ENCODE results near the gene TOR1AIP1. TPM values are rescaled to one million over a fixed set of nuclear protein-coding genes. Genes with fewer than 3 reads are reported as not detected.

TOR1AIP1 gene
- total and polyA plus RNA-seq, 3 experiments from 2014 or later: 51.0 to 79.9 (median 52.6) TPM

DNA sequence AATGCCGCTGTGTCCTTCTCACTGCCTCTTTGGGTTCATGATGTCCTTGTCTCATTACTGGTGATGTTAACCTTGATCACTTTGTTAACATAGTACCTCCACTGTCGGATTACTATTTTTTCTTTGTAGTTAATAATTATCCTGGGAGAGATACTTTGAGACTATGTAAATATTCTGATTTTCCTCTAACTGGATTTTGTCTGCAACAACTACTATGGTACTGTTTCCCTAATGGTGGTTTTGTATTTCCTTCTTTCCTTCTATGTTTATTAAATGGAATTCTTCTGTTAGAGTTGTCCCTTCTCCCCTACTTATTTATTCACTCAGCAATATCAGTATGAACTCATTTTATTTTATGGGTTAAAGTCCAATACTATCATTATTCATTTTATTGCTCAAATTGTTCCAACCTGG, 8.6 kb upstream of the TOR1AIP1 start:
- no peak overlapping the region for H3K4me3 ChIP-seq (ENCODE audit: low read length)
- H3K27ac ChIP-seq (ENCODE audit: low read depth, low read length): no peak overlapping the region
- no peaks in the 10 kb centered on the region for H3K27me3 ChIP-seq (ENCODE audit: insufficient read depth, low read length, poor library complexity, severe bottlenecking)
- Mint-ChIP-seq H3K9me3 (no peaks in the 10 kb centered on the region), H3K4me3 (no peak overlapping the region), H3K4me1 (peaks cover 44 to 72% (median 62%) of the 10 kb centered on the region in 3 donors), H3K36me3 (peaks cover 0 to 42% (median 12%) of the 10 kb centered on the region in 3 donors), H3K27me3 (no peaks in the 10 kb centered on the region), H3K27ac (peak overlapping the region in 3 of 8 donors; percentile 8 to 29 (median 19))
- POLR2A ChIA-PET: no interaction called here
- DNase-seq: no peak
- CTCF ChIA-PET: no interaction called here
- H3K4me1 ChIP-seq (ENCODE audit: insufficient read depth, low read length): peaks cover 22% of the 10 kb centered on the region
- H3K9me3 ChIP-seq (ENCODE audit: low read length): no peaks in the 10 kb centered on the region
- H3K36me3 ChIP-seq (ENCODE audit: insufficient read depth, low read length): peaks cover 7% of the 10 kb centered on the region

GRCh38 chr1:179875596-179876299, 6.3 kb upstream of the TOR1AIP1 start:
- DNase-seq: no peak
- Mint-ChIP-seq H3K27ac (peak overlapping the region in 1 of 8 donors; percentile 27), H3K9me3 (no peaks in the 10 kb centered on the region), H3K27me3 (no peaks in the 10 kb centered on the region), H3K4me3 (peak overlapping the region in 2 of 7 donors; percentile 13 to 56), H3K36me3 (peaks cover 0 to 33% (median 10%) of the 10 kb centered on the region in 3 donors), H3K4me1 (peaks cover 46 to 75% (median 70%) of the 10 kb centered on the region in 3 donors)
- Histone ChIP-seq H3K27ac (ENCODE audit: low read depth, low read length) (no peak overlapping the region), H3K4me1 (ENCODE audit: insufficient read depth, low read length) (peaks cover 22% of the 10 kb centered on the region), H3K27me3 (ENCODE audit: insufficient read depth, low read length, poor library complexity, severe bottlenecking) (no peaks in the 10 kb centered on the region), H3K36me3 (ENCODE audit: insufficient read depth, low read length) (peaks cover 7% of the 10 kb centered on the region), H3K4me3 (ENCODE audit: low read length) (no peak overlapping the region), H3K9me3 (ENCODE audit: low read length) (no peaks in the 10 kb centered on the region)
- CTCF ChIA-PET: interaction anchor here (0.8 to 2.6 kb wide), 5 partner anchors 8 to 290 kb away, joined by 3 to 13 read pairs (median 3); no protein-coding TSS in a partner anchor
- POLR2A ChIA-PET: no interaction called here

- H3K27me3 Mint-ChIP-seq: no peaks in the 10 kb centered on the region
- H3K4me3 ChIP-seq (ENCODE audit: low read length): no peak overlapping the region
- H3K4me3 Mint-ChIP-seq: peak overlapping the region; percentile 84 to 98 (median 93)
- peaks cover 25% of the 10 kb centered on the region for H3K4me1 ChIP-seq (ENCODE audit: insufficient read depth, low read length)
- peak overlapping the region in 6 of 8 donors; percentile 11 to 82 (median 78) for H3K27ac Mint-ChIP-seq
- POLR2A ChIA-PET: no interaction called here
- no peaks in the 10 kb centered on the region for H3K27me3 ChIP-seq (ENCODE audit: insufficient read depth, low read length, poor library complexity, severe bottlenecking)
- peaks cover 7% of the 10 kb centered on the region for H3K36me3 ChIP-seq (ENCODE audit: insufficient read depth, low read length)
- no peak for DNase-seq
- peak overlapping the region; percentile 85 for H3K27ac ChIP-seq (ENCODE audit: low read depth, low read length)
- peaks cover 0 to 33% (median 10%) of the 10 kb centered on the region in 3 donors for H3K36me3 Mint-ChIP-seq
- H3K9me3 ChIP-seq (ENCODE audit: low read length): no peaks in the 10 kb centered on the region
- H3K4me1 Mint-ChIP-seq: peaks cover 47 to 72% (median 69%) of the 10 kb centered on the region in 3 donors
- CTCF ChIA-PET: interaction anchor here (1.0 to 2.6 kb wide), 4 partner anchors 9 to 66 kb away, joined by 3 to 13 read pairs (median 3); no protein-coding TSS in a partner anchor
- no peaks in the 10 kb centered on the region for H3K9me3 Mint-ChIP-seq
Observed at GRCh38 chr1:179876300-179876715, 5.8 kb upstream of the TOR1AIP1 start.

DNA sequence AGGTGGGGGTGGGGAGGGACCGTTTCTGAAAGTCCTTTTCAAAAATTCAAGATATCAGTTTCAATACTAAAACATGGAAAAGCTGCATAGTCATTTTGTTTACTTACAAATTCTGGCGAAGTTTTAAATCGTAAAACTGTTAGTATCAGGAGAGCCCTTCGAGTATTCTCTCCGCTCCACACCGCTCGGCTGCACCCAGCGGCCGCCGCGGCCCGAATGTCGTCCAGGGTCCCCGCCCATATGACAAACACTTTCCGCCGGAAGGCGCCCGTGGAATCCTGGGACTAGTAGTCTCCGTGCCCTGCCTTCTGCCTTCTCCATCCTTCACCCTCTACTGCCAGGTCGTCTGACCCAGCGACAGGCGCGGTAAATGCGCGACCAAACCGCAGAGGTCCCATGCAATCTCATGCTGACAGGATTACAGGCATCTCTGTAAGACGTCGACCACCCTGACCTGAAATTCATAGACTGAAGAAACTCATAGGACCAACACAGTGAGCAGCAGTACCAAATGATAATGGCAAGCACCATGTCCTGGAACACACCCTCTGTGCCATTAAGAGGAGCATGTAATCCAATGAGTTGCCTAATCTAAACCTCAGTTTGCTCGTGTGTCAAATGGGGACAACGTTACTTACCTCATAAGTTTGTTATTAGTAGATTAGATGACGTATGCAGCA, 4.4 kb upstream of the TOR1AIP1 start, which contains the start of gene TOR1AIP2:
TSS of gene TOR1AIP2 (minus strand) at position 218 of the 680 bp plus-strand sequence. CDS start 25,138 bp downstream, outside the sequence.
- Histone ChIP-seq H3K9me3 (ENCODE audit: low read length) (no peaks in the 10 kb centered on the region), H3K4me3 (ENCODE audit: low read length) (peak within 1 kb of the TSS; percentile 90), H3K27ac (ENCODE audit: low read depth, low read length) (peak within 1 kb of the TSS; percentile 85), H3K4me1 (ENCODE audit: insufficient read depth, low read length) (peaks cover 27% of the 10 kb centered on the region), H3K27me3 (ENCODE audit: insufficient read depth, low read length, poor library complexity, severe bottlenecking) (no peaks in the 10 kb centered on the region), H3K36me3 (ENCODE audit: insufficient read depth, low read length) (peaks cover 7% of the 10 kb centered on the region)
- H3K4me3 Mint-ChIP-seq: peak within 1 kb of the TSS; percentile 89 to 98 (median 93)
- ChIA-PET POLR2A (no interaction called here), CTCF (interaction anchor here (1.4 to 2.6 kb wide), 3 partner anchors 10 to 68 kb away, joined by 3 to 13 read pairs (median 3); no protein-coding TSS in a partner anchor)
- no peaks in the 10 kb centered on the region for H3K27me3 Mint-ChIP-seq
- H3K9me3 Mint-ChIP-seq: no peaks in the 10 kb centered on the region
- peak within 1 kb of the TSS; percentile 81 to 98 (median 96) for H3K27ac Mint-ChIP-seq
- H3K36me3 Mint-ChIP-seq: peaks cover 0 to 37% (median 6%) of the 10 kb centered on the region in 3 donors
- peaks cover 45 to 68% (median 67%) of the 10 kb centered on the region in 3 donors for H3K4me1 Mint-ChIP-seq
- peak; percentile 74 to 90 (median 79) for DNase-seq

DNA sequence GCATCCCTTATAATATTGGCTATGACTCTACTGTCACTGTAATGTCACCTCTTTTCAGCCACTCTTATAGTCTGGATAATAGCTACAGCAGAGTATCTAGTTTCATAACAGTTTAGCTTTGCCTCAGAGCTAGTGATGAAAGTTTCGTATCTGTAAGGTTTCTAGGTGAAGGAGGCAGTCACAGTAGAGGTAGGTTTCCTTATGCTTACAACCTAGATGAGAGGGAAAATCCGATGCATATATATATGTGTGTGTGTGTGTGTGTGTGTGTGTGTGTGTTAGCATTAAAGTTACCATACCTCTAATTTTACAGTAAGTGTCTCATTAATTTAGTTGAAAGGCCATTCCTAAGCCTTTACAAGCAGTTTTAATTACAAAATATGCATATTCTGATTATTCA, 2.3 kb upstream of the TOR1AIP1 start:
- H3K4me3 ChIP-seq (ENCODE audit: low read length): no peak overlapping the region
- no peaks in the 10 kb centered on the region for H3K27me3 ChIP-seq (ENCODE audit: insufficient read depth, low read length, poor library complexity, severe bottlenecking)
- Mint-ChIP-seq H3K27ac (peak overlapping the region in 5 of 8 donors; percentile 1 to 87 (median 19)), H3K36me3 (peaks cover 0 to 37% (median 4%) of the 10 kb centered on the region in 3 donors), H3K9me3 (no peaks in the 10 kb centered on the region), H3K4me3 (peak overlapping the region in 1 of 7 donors; percentile 16), H3K27me3 (no peaks in the 10 kb centered on the region), H3K4me1 (peaks cover 51 to 69% (median 66%) of the 10 kb centered on the region in 3 donors)
- H3K4me1 ChIP-seq (ENCODE audit: insufficient read depth, low read length): peaks cover 42% of the 10 kb centered on the region
- no peaks in the 10 kb centered on the region for H3K9me3 ChIP-seq (ENCODE audit: low read length)
- no peak overlapping the region for H3K27ac ChIP-seq (ENCODE audit: low read depth, low read length)
- no peak for DNase-seq
- CTCF ChIA-PET: interaction anchor here (0.9 to 1.3 kb wide), 3 partner anchors 12 to 71 kb away, joined by 3 read pairs; no protein-coding TSS in a partner anchor
- H3K36me3 ChIP-seq (ENCODE audit: insufficient read depth, low read length): peaks cover 4% of the 10 kb centered on the region
- POLR2A ChIA-PET: interaction anchor here (0.5 kb wide), 2 partner anchors 229 to 622 kb away, joined by 3 read pairs; no protein-coding TSS in a partner anchor

GRCh38 chr1:179881642-179882252, 338 bp upstream of the TOR1AIP1 start:
- ChIA-PET POLR2A (interaction anchor here (0.8 to 3.8 kb wide), 9 partner anchors 14 to 516 kb away, joined by 3 to 47 read pairs (median 4); partner anchors contain the start of genes AXDND1, CEP350 and QSOX1), CTCF (interaction anchor here (1.1 to 3.1 kb wide), 4 partner anchors 15 to 297 kb away, joined by 4 to 18 read pairs (median 12); partner anchors contain the start of gene CEP350)
- peak overlapping the region; percentile 94 for H3K4me3 ChIP-seq (ENCODE audit: low read length)
- Mint-ChIP-seq H3K4me3 (peak overlapping the region; percentile 93 to 98 (median 95)), H3K27me3 (no peaks in the 10 kb centered on the region), H3K36me3 (peaks cover 4 to 49% (median 5%) of the 10 kb centered on the region in 3 donors), H3K4me1 (peaks cover 54 to 73% (median 67%) of the 10 kb centered on the region in 3 donors), H3K27ac (peak overlapping the region; percentile 99 to 100 (median 100)), H3K9me3 (no peaks in the 10 kb centered on the region)
- H3K27ac ChIP-seq (ENCODE audit: low read depth, low read length): peak overlapping the region; percentile 100
- H3K4me1 ChIP-seq (ENCODE audit: insufficient read depth, low read length): peaks cover 49% of the 10 kb centered on the region
- no peaks in the 10 kb centered on the region for H3K27me3 ChIP-seq (ENCODE audit: insufficient read depth, low read length, poor library complexity, severe bottlenecking)
- peaks cover 8% of the 10 kb centered on the region for H3K36me3 ChIP-seq (ENCODE audit: insufficient read depth, low read length)
- no peaks in the 10 kb centered on the region for H3K9me3 ChIP-seq (ENCODE audit: low read length)
- no peak for DNase-seq

GRCh38 chr1:179883040-179883744, 1.1 kb downstream of the TOR1AIP1 start:
- CTCF ChIA-PET: interaction anchor here (1.1 to 3.1 kb wide), 5 partner anchors 14 to 296 kb away, joined by 3 to 18 read pairs (median 10); partner anchors contain the start of gene CEP350
- POLR2A ChIA-PET: interaction anchor here (0.6 to 3.8 kb wide), 12 partner anchors 11 to 619 kb away, joined by 3 to 47 read pairs (median 5); partner anchors contain the start of genes ACBD6, AXDND1, CEP350 and QSOX1
- Histone ChIP-seq H3K4me1 (ENCODE audit: insufficient read depth, low read length) (peaks cover 53% of the 10 kb centered on the region), H3K36me3 (ENCODE audit: insufficient read depth, low read length) (peaks cover 10% of the 10 kb centered on the region), H3K9me3 (ENCODE audit: low read length) (no peaks in the 10 kb centered on the region), H3K27me3 (ENCODE audit: insufficient read depth, low read length, poor library complexity, severe bottlenecking) (no peaks in the 10 kb centered on the region), H3K4me3 (ENCODE audit: low read length) (peak overlapping the region; percentile 98), H3K27ac (ENCODE audit: low read depth, low read length) (peak overlapping the region; percentile 100)
- H3K4me3 Mint-ChIP-seq: peak overlapping the region; percentile 93 to 98 (median 95)
- H3K9me3 Mint-ChIP-seq: no peaks in the 10 kb centered on the region
- H3K36me3 Mint-ChIP-seq: peaks cover 4 to 61% (median 5%) of the 10 kb centered on the region in 3 donors
- peaks cover 59 to 77% (median 72%) of the 10 kb centered on the region in 3 donors for H3K4me1 Mint-ChIP-seq
- peak in 3 of 5 donors; percentile 28 to 69 (median 36) for DNase-seq
- no peaks in the 10 kb centered on the region for H3K27me3 Mint-ChIP-seq
- H3K27ac Mint-ChIP-seq: peak overlapping the region; percentile 99 to 100 (median 100)
